ENCODE data around the gene TEX19.

TEX19 gene

DNA sequence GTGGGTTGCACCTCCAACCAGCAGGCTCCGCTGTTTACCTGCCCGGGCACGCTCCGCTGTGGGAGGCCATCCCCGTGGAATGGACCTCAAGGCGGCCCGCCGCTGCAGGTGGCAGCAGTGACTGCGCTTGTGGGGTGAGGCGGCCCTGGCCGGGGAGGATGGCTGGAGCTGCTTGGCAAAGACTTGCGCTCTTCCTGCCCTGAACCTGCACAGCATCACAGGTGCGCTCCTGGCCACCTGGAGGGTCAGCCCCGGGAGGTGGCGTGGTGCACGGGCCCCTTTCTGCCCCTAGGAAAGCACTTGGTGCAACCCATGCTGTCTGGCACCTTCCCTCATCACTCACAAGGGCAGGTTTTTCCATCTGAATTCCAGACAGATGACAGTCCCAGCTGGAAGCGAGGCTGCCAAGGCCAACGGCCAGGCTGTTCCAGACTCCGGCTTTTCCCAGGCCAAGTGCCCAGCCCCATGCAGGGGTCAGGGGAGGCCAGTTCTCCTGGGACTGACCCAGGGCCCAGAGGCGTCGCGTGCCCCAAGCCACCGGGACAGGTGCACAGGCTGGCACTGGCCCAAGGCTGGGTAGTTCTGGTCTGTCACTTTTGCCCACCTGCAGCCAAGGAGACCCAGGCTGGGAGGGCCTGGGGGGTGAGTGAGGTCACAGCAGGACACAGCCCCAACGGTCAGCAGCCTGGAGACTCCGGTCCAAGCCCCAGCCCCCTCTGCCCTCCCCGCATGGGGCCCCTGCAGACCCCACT, 25.9 kb downstream of the TEX19 start:
- Histone ChIP-seq H3K36me3 (ENCODE audit: insufficient read depth, low read length) (no peaks in the 10 kb centered on the region), H3K9ac (ENCODE audit: low read depth, low read length) (no peak overlapping the region), H3K27ac (ENCODE audit: low read depth, low read length) (no peak overlapping the region), H3K4me3 (ENCODE audit: low read length) (no peak overlapping the region), H3K4me1 (ENCODE audit: insufficient read depth, low read length) (0 out of 2 replicates have a peak, but pooled peaks cover 9% of the 10 kb centered on the region), H3K27me3 (ENCODE audit: insufficient read depth, low read length) (no peaks in the 10 kb centered on the region), H3K9me3 (ENCODE audit: insufficient read depth, low read depth, low read length) (no peaks in the 10 kb centered on the region)
- WGBS: 71% methylated on average over 26 of the region's 26 CpGs

DNA sequence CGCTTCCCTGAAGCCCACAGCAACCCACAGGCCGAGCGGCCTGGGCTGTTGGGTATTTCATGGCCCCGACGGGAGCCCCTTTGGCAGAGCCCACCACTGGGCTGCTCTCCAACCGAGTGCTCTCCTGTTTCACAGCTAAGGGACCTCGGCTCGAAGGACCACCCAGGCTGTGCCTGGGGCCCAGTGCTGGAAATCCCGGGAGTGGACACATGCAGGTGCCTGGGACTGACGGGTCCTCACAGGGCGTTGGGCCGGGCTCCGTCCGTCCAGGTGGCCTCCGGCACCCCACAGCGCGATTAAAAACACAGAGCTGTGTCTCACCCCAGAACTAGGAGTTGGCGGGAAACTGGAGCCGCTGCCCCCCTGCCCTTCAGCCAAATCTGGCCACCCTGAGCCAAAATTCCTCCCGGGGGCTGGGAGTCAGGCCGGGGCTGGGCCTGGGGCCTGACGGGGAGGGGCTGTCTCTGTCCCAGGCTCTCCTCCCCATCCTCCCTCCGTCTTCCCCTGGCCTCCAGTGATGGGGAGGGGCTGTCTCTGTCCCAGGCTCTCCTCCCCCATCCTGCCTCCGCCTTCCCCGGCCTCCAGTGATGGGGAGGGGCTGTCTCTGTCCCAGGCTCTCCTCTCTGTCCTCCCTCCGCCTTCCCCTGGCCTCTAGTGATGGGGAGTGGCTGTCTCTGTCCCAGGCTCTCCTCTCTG, 26.7 kb downstream of the TEX19 start:
- no peak overlapping the region for H3K9ac ChIP-seq (ENCODE audit: low read depth, low read length)
- H3K9me3 ChIP-seq (ENCODE audit: insufficient read depth, low read depth, low read length): no peaks in the 10 kb centered on the region
- no peaks in the 10 kb centered on the region for H3K27me3 ChIP-seq (ENCODE audit: insufficient read depth, low read length)
- 0 out of 2 replicates have a peak, but pooled peaks cover 9% of the 10 kb centered on the region for H3K4me1 ChIP-seq (ENCODE audit: insufficient read depth, low read length)
- H3K4me3 ChIP-seq (ENCODE audit: low read length): no peak overlapping the region
- WGBS: 38% methylated on average over 20 of the region's 26 CpGs
- H3K36me3 ChIP-seq (ENCODE audit: insufficient read depth, low read length): no peaks in the 10 kb centered on the region
- no peak overlapping the region for H3K27ac ChIP-seq (ENCODE audit: low read depth, low read length)

DNA sequence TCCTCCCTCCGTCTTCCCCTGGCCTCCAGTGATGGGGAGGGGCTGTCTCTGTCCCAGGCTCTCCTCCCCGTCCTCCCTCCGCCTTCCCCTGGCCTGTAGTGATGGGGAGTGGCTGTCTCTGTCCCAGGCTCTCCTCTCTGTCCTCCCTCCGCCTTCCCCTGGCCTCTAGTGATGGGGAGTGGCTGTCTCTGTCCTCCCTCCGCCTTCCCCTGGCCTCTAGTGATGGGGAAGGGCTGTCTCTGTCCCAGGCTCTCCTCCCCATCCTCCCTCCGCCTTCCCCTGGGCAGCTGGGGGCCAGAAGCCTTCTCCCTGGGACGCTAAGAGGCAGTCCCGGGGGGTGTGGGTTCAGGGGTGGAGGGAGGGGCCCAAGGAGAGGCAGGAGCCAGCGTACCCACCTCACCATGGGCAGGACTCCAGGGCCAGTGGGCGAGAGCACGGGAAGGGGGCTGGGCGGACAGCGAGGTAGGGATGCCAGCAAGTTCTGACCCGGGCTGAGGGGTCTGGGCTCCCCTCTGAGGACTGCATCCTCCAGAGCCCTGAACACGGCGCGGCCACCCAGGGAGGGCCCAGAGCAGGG, 27.3 kb downstream of the TEX19 start:
- no peak overlapping the region for H3K9ac ChIP-seq (ENCODE audit: low read depth, low read length)
- 83% methylated on average over 11 of the region's 17 CpGs for WGBS

DNA sequence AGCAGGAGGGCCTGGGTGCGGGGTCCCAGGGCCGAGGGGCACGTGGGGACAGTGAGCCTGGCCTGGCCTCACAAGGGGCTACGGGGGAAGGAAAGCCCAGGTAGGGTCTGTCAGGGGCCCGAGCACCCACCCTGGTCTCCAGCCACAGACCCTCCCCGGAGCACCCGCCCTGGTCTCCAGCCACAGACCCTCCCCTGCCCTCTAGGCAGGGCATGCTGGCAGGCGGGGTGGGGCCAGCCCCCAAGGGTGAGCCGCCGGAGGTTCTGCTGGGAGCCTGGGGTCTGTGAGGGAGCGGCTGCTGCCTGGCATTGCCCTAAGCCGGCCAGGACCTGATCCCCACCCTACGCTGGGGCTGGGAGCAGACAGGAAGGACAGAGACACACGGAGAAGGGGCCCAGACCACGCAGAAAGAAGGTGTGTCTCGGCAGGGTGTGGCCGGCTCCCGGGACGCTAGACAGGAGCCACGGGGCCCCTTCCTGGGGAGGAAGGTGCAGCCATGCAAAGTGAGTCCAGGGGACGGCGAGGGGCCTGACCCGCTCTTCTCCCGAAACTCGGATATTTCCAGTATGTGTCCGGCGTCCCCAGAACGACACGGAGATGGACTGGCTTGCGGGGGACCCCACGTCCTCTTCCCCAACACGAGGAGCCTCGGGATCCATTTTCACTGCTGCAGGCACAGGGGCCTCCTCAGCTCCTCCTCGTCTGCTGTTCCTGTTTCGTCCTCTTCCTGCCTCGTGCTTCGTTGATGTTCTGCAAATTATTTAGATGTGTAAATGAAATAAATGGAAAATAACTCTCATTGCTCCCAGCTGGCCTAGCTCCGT, 28.0 kb downstream of the TEX19 start:
- H3K27ac ChIP-seq (ENCODE audit: low read depth, low read length): no peak overlapping the region
- WGBS: 84% methylated on average over 38 of the region's 38 CpGs
- H3K36me3 ChIP-seq (ENCODE audit: insufficient read depth, low read length): no peaks in the 10 kb centered on the region

More for the DNA sequence above, 27.3 kb downstream of the TEX19 start:
- 0 out of 2 replicates have a peak, but pooled peaks cover 9% of the 10 kb centered on the region for H3K4me1 ChIP-seq (ENCODE audit: insufficient read depth, low read length)
- no peaks in the 10 kb centered on the region for H3K36me3 ChIP-seq (ENCODE audit: insufficient read depth, low read length)
- H3K4me3 ChIP-seq (ENCODE audit: low read length): no peak overlapping the region
- H3K9me3 ChIP-seq (ENCODE audit: insufficient read depth, low read depth, low read length): no peaks in the 10 kb centered on the region
- no peak overlapping the region for H3K27ac ChIP-seq (ENCODE audit: low read depth, low read length)
- H3K27me3 ChIP-seq (ENCODE audit: insufficient read depth, low read length): no peaks in the 10 kb centered on the region

DNA sequence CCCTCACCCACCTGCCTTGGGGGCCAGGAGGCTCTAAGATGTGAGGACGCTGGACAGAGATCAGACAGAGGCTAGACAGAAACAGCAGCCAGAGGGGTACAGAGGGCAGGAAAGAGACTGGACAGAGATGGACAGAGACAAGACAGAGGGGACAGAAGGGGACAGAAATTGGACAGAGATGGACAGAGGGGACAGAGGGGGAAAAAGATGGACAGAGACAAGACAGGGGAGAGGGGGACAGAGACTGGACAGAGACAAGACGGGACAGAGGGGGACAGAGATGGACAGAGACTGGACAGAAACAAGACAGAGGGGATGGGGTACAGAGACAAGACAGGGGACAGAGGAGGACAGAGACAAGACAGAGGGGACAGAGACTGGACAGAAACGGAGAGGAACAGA, 28.7 kb downstream of the TEX19 start:
- Histone ChIP-seq H3K4me3 (ENCODE audit: low read length) (no peak overlapping the region), H3K4me1 (ENCODE audit: insufficient read depth, low read length) (0 out of 2 replicates have a peak, but pooled peaks cover 9% of the 10 kb centered on the region), H3K27me3 (ENCODE audit: insufficient read depth, low read length) (no peaks in the 10 kb centered on the region), H3K36me3 (ENCODE audit: insufficient read depth, low read length) (no peaks in the 10 kb centered on the region), H3K9me3 (ENCODE audit: insufficient read depth, low read depth, low read length) (no peaks in the 10 kb centered on the region), H3K27ac (ENCODE audit: low read depth, low read length) (no peak overlapping the region), H3K9ac (ENCODE audit: low read depth, low read length) (no peak overlapping the region)
- 88% methylated on average over 3 of the region's 3 CpGs for WGBS

More for the DNA sequence above, 28.0 kb downstream of the TEX19 start:
- no peaks in the 10 kb centered on the region for H3K9me3 ChIP-seq (ENCODE audit: insufficient read depth, low read depth, low read length)
- H3K4me3 ChIP-seq (ENCODE audit: low read length): no peak overlapping the region
- H3K4me1 ChIP-seq (ENCODE audit: insufficient read depth, low read length): 0 out of 2 replicates have a peak, but pooled peaks cover 9% of the 10 kb centered on the region
- H3K27me3 ChIP-seq (ENCODE audit: insufficient read depth, low read length): no peaks in the 10 kb centered on the region
- no peak overlapping the region for H3K9ac ChIP-seq (ENCODE audit: low read depth, low read length)

DNA sequence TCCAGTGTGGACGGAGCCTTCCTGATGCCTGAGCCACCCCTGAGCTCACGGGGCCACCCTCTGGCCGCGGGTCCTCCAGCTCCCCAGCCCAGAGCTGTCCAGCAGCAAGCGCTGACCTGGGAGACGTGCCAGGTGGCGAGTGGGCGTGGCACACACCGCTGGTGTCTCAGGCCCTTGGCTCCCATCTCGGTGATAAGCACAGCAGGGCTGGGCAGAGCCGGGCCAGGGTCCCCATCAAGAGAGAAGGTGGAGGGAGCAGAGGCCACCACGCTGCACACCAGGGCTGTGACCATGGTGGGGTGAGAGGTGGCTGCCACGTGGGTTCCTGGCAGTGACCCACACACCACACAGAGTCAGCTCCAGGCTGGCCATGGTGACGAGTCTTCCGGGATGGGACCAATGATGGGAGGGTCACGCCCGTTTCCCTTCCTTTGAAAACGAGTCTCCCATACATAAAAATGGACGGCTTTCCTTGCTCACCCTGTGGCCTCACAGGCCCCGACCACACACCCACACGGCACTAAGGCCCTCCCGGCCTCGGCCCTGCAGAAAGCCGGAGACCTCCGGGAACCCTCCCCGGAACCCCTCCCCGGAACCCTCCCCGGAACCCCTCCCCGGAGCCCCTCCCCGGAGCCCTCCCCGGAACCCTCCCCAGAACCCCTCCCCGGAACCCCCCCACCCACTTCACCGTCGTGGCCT, 29.3 kb downstream of the TEX19 start:
- Histone ChIP-seq H3K4me3 (ENCODE audit: low read length) (no peak overlapping the region), H3K27ac (ENCODE audit: low read depth, low read length) (no peak overlapping the region), H3K27me3 (ENCODE audit: insufficient read depth, low read length) (no peaks in the 10 kb centered on the region), H3K9ac (ENCODE audit: low read depth, low read length) (no peak overlapping the region), H3K36me3 (ENCODE audit: insufficient read depth, low read length) (no peaks in the 10 kb centered on the region), H3K4me1 (ENCODE audit: insufficient read depth, low read length) (0 out of 2 replicates have a peak, but pooled peaks cover 9% of the 10 kb centered on the region), H3K9me3 (ENCODE audit: insufficient read depth, low read depth, low read length) (no peaks in the 10 kb centered on the region)
- WGBS: 89% methylated on average over 29 of the region's 34 CpGs

DNA sequence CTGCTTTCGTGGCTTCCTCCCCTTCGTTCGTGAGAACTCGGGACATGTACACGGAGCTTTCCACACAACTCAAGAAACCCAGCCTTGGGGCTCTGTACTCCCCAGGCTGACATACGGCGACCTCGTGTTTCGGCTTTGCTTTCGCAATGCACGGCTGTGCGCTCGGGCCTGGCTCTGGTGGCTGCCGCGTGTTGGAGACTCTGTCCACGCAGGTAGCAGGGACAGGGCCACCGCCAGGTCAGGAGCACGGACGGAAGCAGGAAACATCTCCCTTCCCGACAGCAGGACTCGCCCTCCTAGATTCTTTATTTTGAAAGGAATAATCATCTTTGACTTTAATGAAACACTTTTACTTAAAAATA, 29.9 kb downstream of the TEX19 start:
- Histone ChIP-seq H3K4me1 (ENCODE audit: insufficient read depth, low read length) (0 out of 2 replicates have a peak, but pooled peaks cover 9% of the 10 kb centered on the region), H3K36me3 (ENCODE audit: insufficient read depth, low read length) (no peaks in the 10 kb centered on the region), H3K4me3 (ENCODE audit: low read length) (no peak overlapping the region), H3K27ac (ENCODE audit: low read depth, low read length) (no peak overlapping the region), H3K9ac (ENCODE audit: low read depth, low read length) (no peak overlapping the region), H3K9me3 (ENCODE audit: insufficient read depth, low read depth, low read length) (no peaks in the 10 kb centered on the region), H3K27me3 (ENCODE audit: insufficient read depth, low read length) (no peaks in the 10 kb centered on the region)
- WGBS: 97% methylated on average over 21 of the region's 21 CpGs

DNA sequence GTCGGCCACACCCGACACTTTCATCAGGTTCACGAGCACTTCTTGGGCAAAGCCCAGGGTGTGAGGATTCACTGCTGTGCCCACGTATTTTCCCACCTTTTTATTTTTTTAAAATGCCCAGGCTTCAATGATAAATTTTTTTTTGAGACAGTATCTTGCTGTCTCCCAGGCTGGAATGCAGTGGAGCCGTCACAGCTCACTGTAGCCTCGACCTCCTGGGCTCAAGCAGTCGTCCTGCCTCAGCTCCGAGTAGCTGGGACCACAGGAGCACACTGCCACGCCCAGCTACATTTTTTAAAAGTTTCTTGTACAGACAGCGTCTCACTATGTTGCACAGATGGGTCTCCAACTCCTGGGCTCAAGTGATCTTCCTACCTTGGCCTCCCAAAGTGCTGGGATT, 30.3 kb downstream of the TEX19 start:
- Histone ChIP-seq H3K9me3 (ENCODE audit: insufficient read depth, low read depth, low read length) (no peaks in the 10 kb centered on the region), H3K36me3 (ENCODE audit: insufficient read depth, low read length) (no peaks in the 10 kb centered on the region), H3K27me3 (ENCODE audit: insufficient read depth, low read length) (no peaks in the 10 kb centered on the region), H3K4me3 (ENCODE audit: low read length) (no peak overlapping the region), H3K27ac (ENCODE audit: low read depth, low read length) (no peak overlapping the region), H3K9ac (ENCODE audit: low read depth, low read length) (no peak overlapping the region), H3K4me1 (ENCODE audit: insufficient read depth, low read length) (0 out of 2 replicates have a peak, but pooled peaks cover 9% of the 10 kb centered on the region)
- 90% methylated on average over 10 of the region's 10 CpGs for WGBS

DNA sequence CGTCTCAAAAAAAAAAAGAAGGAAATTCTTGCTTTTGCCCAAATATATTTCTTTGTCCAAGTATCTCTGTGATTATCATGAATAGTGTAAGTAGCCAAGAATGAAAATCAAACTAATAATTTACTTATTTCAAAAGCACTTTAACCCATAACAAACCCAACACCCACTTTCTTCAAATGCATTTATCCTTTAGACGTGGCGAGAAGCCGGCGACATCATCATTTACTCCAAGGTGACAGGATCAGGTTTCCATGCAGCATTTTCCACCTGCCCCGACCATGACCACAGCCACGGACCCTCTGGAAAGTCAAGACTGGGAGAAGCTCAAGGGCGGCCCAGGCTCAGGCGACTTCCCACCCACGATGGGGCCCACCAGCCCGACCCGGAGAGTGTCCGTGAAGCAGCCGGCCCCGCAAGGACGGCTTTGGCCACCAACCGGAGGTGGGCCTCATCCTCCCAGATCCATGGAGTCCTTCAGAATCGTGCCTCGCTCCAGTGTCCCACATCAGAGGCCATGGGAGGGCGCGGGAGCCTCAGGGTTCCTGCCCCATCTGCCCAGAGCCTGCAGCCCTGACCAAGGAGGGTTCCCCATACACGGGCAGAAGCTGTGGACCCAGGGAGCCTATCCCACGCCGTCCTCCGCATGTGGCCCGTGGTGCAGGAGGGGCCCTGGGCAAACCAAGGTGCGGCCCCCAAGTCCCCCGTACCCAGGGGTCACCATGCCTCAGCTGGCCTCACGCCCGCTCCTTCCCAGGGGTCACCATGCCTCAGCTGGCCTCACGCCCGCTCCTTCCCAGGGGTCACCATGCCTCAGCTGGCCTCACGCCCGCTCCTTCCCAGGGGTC, 31.2 kb downstream of the TEX19 start:
- no peaks in the 10 kb centered on the region for H3K36me3 ChIP-seq (ENCODE audit: insufficient read depth, low read length)
- no peaks in the 10 kb centered on the region for H3K27me3 ChIP-seq (ENCODE audit: insufficient read depth, low read length)
- 95% methylated on average over 28 of the region's 34 CpGs for WGBS
- H3K27ac ChIP-seq (ENCODE audit: low read depth, low read length): no peak overlapping the region
- no peak overlapping the region for H3K9ac ChIP-seq (ENCODE audit: low read depth, low read length)
- 0 out of 2 replicates have a peak, but pooled peaks cover 3% of the 10 kb centered on the region for H3K4me1 ChIP-seq (ENCODE audit: insufficient read depth, low read length)
- no peaks in the 10 kb centered on the region for H3K9me3 ChIP-seq (ENCODE audit: insufficient read depth, low read depth, low read length)
- no peak overlapping the region for H3K4me3 ChIP-seq (ENCODE audit: low read length)

Data from HUES64 (cell line).